EL (cell line): ENCODE results near the gene MYOM3.

Experiments used
- DNase-seq: peaks from one replicate; pipeline ENCODE4 v3.0.0-alpha.2; 2016

MYOM3 gene

DNA sequence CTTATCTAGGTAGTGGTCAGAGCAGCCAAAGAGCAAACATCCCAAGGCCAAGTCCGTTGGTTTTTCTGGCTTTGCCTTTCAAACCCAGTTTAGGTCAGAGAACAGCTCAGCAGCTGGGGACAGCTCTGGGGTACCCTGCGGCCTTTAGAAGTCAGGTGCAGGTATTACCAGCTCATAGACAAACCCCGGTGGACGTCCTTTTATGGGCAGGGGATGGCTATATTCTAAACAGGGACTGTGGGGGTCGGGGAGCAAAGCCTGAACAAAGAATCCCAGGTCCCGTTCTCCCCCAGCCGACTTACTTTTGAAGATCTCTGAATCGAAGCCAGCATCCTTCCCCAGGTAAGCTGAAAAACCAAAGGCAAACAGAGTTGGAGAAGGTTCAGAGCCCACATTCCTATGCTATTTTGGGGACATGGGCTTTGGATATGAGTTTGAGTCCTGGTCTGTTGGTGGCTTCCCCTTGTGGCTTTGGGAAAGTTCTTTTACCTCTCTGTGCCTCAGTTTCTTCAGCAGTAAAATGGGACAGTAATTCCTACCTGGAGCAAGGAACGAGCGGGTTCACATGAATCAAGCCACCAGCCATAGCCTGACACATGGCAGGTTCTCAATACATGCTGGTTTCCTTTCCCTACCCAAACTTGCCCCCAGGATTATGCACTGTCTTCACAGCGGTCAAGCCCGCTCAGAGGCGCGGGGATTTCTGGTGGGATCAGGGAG is 16.6 kb downstream of the MYOM3 start:
- no peak for DNase-seq

DNA sequence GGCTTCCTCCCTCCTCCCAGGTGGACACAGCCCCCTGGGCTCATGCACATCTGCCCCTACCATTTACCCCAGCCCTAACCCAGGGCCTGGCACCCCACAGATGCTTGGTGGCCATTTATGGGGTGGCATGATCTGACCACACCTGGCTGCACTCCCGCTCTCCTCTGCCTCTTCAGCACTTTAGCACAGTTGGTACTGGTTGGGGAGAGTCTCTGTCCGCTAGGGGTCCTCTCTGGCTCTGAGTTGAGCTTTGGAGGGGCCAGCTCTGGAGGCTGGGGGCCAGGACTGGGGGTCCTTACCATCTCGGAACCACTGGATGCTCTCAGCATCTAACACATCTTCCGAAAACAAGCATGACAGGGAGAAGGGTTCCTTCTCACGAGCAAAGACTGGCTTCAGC is 17.4 kb downstream of the MYOM3 start:
- DNase-seq: no peak

- DNase-seq: no peak
These were observed 18.2 kb downstream of the MYOM3 start for GRCh38 chr1:24093732-24094131.

DNA sequence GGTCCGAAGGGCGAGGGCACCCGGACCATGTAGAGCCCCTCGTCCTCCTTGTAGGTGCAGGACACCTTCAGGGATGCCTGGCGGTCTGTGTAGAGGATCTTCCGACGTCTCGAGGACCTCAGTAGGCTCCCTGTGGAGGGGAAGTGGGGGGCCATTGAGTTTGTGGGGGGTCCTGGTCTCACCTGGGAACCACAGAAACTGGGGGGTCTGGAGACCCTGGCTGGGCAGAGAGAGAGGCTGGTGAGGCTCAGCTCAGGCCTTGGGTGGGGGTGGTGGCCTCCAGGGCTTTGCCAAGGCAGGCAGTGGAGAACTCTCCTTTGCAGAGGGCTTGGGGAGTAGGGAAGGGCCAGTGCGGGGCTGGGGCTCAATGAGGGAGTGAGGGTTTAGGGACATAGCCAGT is 19.0 kb downstream of the MYOM3 start:
- no peak for DNase-seq

DNA sequence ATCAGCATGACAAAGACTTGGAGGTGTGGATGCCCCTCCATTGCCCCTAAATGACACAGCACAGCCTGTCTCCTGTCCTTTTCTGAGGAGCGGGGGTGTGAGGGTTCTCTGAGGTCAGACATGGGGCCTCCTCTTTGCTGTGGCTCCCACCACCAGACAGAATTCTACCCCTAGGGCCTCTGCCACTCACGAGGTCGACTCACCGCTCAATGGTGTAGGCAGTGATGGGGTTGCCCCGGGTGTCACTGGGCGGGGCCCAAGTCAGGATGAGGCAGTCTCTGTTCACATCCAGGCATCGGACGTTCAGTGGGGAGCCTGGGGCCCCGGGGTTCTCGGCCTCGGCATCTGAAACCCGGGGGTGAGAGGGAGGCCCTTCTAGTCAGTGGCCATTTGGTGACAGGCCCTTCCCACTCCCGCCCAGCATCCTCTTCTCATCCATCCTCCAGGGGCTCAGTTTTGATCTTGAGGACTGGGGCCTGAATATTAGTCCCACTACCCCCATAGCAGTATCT is 19.9 kb downstream of the MYOM3 start:
- no peak for DNase-seq

- DNase-seq: no peak
These were observed 21.2 kb downstream of the MYOM3 start for GRCh38 chr1:24090736-24091135.

DNA sequence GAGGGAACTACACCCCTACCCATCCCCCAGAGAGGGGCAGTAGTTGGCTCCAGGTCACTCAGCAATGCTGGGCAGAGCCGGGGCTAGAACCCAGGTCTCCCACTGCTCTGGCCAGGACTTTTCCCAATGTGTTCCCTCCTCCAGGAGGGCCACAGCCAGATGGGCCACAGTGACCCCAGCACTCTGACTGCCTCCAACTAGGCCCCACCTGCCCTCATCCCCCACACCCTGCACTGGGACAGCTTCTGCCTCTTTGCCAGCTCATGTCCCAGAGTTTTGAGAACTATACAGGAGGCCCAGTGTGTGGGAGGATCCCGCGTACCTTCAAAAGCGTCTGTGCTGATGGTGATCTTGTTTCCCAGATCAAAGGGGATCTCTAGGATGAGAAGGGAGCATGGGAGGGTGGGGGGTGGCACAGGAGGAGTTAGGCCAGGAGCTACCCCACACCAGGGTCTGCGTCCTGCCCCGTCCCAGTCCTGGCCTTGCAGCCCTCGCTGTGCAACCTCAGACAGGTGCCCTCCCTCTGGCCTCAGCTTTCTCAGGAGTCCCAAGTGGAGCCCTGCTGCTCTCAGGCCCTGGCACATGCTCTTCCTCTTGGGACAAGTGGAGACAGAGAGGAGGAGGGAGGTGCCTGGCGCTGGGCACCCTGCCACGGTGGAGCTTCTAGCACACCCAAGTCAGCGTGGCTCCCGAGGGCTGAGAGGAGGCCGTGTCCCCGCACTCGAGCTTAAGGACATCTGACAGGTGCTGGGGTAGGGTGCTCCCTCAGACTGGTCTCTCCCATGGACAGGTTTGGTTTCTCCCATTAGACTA is 22.0 kb downstream of the MYOM3 start:
- no peak for DNase-seq

DNA sequence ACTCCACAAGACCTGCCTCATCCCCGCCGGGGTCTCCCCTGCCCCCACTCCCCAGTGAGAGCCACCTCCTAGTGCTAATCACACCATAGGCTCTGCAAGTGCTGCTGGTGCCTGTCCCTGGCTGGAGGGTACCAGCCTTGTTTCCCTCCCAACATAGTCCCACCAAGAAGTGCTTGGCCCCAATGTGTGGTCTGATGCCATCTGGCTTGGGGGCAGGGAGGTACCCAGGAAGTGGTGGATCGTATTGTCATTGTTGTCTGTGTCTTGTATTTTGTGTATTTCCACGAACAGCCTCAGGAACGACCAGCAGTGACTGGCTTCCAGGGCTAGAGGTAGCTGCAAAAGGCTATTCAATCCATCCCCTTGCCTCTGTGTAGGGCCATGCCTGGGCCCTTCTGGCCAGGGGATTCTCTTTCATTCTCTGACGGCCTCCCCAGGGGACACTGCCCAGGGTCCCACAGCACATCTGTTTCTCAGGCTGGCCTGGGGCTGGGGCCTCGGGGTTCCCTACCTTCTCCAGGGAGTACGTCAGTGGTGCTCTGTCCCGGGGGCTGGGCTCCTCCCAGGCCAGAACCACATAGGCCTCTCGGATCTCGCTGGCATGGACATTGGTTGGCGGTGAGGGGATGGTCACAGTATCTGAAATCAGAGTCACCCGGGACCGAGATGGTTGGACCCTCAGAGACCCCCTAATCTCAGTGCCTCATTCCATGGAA is 22.8 kb downstream of the MYOM3 start:
- DNase-seq: no peak

DNA sequence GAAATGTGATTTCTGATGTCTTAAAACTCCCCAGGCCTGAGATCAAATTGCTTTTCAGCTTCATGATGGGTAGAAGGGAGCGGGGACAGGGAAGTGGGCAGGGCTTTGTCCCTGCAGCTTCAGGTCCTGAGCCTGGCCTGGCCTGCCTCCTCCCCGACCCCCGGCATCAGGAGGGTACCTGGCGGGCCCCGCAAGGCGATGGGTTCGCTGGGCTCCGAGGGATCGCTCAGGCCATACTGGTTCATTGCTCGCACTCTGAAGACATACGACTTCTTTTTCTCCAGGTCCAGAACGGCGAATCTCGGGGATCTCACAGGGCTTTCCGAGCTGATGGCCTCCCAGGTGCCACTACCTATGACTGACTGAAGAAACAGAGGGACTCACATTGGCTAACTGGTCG is 25.5 kb downstream of the MYOM3 start:
- DNase-seq: no peak

- peak; percentile 44 for DNase-seq
These were observed 26.4 kb downstream of the MYOM3 start for GRCh38 chr1:24085546-24085945.

DNA sequence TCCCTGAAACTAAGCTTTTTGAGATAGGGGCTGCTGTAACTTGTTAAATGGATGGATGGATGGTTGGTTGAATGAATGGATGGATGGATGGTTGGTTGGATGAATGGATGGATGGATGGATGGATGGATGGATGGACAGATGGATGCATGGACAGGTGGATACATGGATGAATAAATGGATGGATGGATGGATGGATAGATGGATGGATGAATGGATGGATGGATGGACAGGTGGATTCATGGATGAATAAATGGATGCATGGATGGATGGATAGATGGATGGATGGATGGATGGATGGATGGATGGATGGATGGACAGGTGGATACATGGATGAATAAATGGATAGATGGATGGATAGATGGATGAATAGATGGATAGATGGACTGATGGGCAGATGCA is 26.9 kb downstream of the MYOM3 start:
- no peak for DNase-seq

DNA sequence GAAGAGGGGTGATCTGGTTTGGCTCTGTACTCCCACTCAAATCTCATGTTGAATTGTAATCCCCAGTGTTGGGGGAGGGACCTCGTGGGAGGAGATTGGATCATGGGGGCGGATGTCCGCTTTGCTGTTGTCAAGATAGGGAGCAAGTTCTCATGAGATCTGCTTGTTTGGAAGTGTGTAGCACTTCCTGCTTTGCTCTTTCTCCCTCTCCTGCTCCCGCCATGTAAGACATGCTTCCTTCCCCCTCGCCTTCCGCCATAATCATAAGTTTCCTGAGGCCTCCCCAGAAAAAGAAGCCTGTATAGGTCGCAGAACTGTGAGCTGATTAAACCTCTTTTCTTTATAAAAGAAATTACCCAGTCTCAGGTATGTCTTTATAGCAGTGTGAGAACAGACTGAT is 27.9 kb downstream of the MYOM3 start:
- DNase-seq: no peak

DNA sequence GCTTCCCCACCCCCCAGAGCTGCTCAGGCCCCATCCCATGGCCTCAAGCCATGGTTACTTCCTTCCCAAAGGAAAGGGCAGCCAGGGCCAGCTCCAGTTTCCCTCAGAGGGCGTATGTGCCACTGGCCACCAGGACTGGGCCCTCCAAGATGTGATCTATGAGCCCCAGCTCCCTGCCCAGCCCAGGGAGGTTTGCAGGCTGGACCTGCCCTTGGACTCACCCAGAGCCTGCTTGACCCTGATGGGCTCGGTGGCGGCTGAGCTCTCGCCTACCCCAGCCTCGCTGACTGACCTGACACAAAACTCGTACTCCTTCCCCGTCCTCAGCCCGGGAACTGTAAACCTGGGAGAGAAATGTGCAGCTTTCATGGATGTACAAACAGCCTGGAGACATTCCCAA is 29.6 kb downstream of the MYOM3 start:
- DNase-seq: no peak

DNA sequence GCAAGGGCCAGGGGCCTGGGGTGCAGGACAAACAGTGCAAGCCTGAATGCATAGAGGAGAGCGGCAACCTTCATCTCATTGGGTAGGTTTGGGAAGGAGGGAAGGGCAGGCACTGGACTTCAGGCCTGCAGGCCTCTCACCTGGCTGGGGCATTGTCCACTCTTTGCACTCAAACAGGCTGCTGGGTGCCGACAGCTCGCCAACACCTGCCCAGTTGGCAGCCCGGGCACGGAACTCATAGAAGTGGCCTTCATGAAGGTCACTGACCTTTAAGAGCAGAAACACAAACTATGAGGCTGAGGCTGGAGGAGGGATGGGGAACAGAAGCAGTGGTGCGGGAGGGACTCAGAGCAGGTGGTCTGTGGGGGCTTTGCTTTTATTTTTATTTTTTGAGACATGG is 30.7 kb downstream of the MYOM3 start:
- DNase-seq: no peak

GRCh38 chr1:24080131-24080530 is 31.8 kb downstream of the MYOM3 start:
- no peak for DNase-seq

GRCh38 chr1:24077278-24077978 is 34.5 kb downstream of the MYOM3 start:
- no peak for DNase-seq

- no peak for DNase-seq
These were observed 36.0 kb downstream of the MYOM3 start for GRCh38 chr1:24075946-24076345.

- DNase-seq: no peak
These were observed 36.4 kb downstream of the MYOM3 start for GRCh38 chr1:24075590-24075854.

DNA sequence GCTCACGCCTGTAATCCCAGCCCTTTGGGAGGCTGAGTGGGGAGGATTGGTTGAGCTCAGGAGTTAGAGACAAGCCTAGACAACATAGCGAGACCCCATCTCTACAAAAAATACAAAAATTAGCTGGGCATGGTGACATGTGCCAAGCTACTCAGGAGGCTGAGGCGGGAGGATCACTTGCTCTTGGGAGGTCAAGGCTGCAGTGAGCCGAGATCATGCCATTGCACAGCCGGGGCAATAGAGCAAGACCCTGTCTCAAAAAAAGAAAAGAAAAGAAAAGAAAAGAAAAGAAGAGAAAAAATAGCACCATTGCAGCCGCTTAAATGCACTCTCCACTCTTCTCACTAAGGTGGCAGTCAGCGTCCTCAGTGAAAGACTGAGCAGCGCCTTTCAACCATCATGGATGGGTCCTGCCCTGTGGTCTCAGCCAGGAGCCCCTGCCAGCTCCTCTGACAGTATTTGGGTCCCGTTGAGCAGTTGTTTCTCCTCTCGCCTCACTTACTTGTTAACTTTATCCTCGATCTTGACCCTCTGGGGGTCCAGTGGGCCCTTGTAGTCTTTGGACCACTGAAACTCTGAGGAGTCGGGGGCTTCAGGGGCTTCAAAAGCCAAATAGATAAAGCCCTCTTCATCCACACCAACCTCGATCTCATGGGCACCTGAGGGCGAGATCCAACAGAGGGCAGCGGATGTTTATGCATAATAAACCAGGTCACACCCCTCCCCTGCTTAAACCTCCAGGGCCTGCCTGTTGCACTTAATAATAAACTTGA is 36.9 kb downstream of the MYOM3 start:
- DNase-seq: no peak

DNA sequence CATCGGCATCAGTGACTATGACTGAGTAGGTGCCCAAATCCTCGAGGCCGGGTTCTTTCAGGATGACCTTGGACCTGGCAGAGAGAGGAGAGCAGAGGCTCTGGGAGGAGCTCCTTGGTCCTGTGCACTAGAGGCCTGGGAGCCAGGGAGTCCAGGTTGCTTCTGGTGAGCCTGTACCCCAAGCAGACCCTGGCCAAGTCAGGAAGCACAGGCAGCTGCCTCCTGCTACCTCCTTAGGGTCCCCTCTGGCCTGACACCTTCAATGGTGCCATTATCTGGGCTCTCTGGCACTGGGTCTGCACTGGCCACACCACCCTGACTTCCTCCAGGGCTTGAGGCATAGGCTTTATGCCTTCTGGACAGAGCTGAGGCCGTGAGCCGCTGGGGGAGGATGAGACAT is 37.7 kb downstream of the MYOM3 start:
- DNase-seq: no peak

DNA sequence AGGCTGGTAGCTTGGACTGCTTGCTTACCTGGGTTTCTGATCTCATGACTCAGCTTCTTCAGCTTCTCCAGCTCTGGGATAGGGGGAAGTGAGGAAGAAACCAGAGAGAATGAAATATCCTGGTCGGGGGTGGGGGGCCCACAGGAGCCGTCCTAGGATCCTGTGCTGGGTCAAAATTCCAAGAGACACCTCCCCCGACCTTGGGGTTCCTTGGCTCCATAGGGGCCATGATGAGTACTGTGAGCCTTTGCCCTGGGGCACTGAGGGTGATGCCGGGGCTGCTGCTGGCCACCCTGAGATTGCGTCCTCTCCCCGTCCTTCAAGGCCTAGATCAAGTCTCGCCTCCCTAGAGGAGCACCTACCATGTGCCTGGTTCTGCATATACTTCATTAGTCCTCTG is 40.0 kb downstream of the MYOM3 start:
- DNase-seq: no peak

GRCh38 chr1:24070821-24071393 is 41.0 kb downstream of the MYOM3 start:
- DNase-seq: peak; percentile 82
